Activated CD8-positive, alpha-beta memory T cell treated with anti-CD3 and anti-CD28 coated beads, Interleukin-2, amount 10 ng/mL, durations not matched to agents 7 days and 5 days (primary cell): ENCODE results near the gene ZMIZ1. TPM values are rescaled to one million over a fixed set of nuclear protein-coding genes. Genes with fewer than 3 reads are reported as not detected.

Experiments used
- ATAC-seq: fragments of 150-1000 bp; cut with Tn5 transposase; one replicate; pipeline ENCODE4 v1.10.0; 2021; ENCODE audit warnings: moderate library complexity
- CTCF ChIA-PET: fragments of 350-600 bp; sonication (Branson Sonifier 250); formaldehyde crosslinking; loops from one replicate; lab custom pipeline; 2021; ENCODE audit warnings: antibody characterized with exemption; lab: Charles Lee
- DNase-seq: peaks from one replicate; pipeline ENCODE4 v3.0.0-alpha.2; 2020
- H3K27ac Mint-ChIP-seq: one replicate; pipeline ENCODE4 v1.8.0; 2021; ENCODE audit warnings: mild to moderate bottlenecking, mixed read lengths
- H3K27me3 Mint-ChIP-seq: one replicate; pipeline ENCODE4 v1.8.0; 2021; ENCODE audit warnings: mixed read lengths
- H3K36me3 Mint-ChIP-seq: one replicate; pipeline ENCODE4 v1.8.0; 2021; ENCODE audit warnings: mild to moderate bottlenecking, mixed read lengths
- H3K4me1 Mint-ChIP-seq: one replicate; pipeline ENCODE4 v1.8.0; 2021; ENCODE audit warnings: mixed read lengths
- H3K4me3 Mint-ChIP-seq: one replicate; pipeline ENCODE4 v1.8.0; 2021; ENCODE audit warnings: mild to moderate bottlenecking, moderate library complexity, mixed read lengths
- H3K9me3 Mint-ChIP-seq: one replicate; pipeline ENCODE4 v1.8.0; 2022; ENCODE audit warnings: low read depth, mixed read lengths
- total RNA-seq, 2 experiments: library from RNA; stranded (reverse); gene quantifications; one replicate each; pipeline ENCODE4 v1.2.3, GENCODE V29; 2021

ZMIZ1 gene
- total RNA-seq, 2 experiments from 2014 or later = 52.7 to 71.5 TPM

- CTCF ChIA-PET = interaction anchor here (1.3 kb wide), 1 partner anchor 152 kb away, joined by 3 read pairs; no protein-coding TSS in a partner anchor
- no peak for DNase-seq
- no peaks in the 10 kb centered on the region for H3K9me3 Mint-ChIP-seq
- ATAC-seq = no peak
- no peaks in the 10 kb centered on the region for H3K36me3 Mint-ChIP-seq
- no peak overlapping the region for H3K4me3 Mint-ChIP-seq
- H3K27ac Mint-ChIP-seq = no peak overlapping the region
- no peaks in the 10 kb centered on the region for H3K27me3 Mint-ChIP-seq
- no peaks in the 10 kb centered on the region for H3K4me1 Mint-ChIP-seq
Measured at GRCh38 chr10:79127151-79127961, 58.6 kb downstream of the ZMIZ1 start.

- CTCF ChIA-PET = interaction anchor here (1.3 kb wide), 1 partner anchor 153 kb away, joined by 3 read pairs; no protein-coding TSS in a partner anchor
- DNase-seq = no peak
- Mint-ChIP-seq H3K36me3 (no peaks in the 10 kb centered on the region), H3K4me3 (no peak overlapping the region), H3K27ac (no peak overlapping the region), H3K9me3 (no peaks in the 10 kb centered on the region), H3K27me3 (no peaks in the 10 kb centered on the region), H3K4me1 (no peaks in the 10 kb centered on the region)
- ATAC-seq = no peak
Measured at GRCh38 chr10:79128241-79128922, 59.6 kb downstream of the ZMIZ1 start.

DNA sequence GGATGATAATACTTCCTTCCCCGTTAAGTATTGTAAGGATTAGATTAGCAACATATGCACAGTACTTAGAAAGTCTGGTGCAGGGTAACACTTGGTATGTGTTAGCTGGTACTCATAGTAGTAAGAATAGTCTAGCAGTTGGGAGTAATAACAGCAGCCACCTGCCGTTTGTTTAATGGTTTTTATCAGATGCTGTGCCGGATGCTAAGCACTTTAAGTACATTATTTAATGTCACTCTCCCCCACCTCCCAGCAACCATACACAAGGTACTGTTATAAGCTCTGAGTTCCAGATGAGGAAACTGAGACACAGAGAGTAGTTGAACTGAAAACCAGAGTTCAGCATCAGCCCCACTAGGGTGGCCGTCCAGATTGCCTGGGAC lies 60.1 kb downstream of the ZMIZ1 start:
- CTCF ChIA-PET = no interaction called here
- H3K4me3 Mint-ChIP-seq = no peak overlapping the region
- no peaks in the 10 kb centered on the region for H3K9me3 Mint-ChIP-seq

GRCh38 chr10:79129361-79129997 lies 60.7 kb downstream of the ZMIZ1 start:
- H3K4me1 Mint-ChIP-seq = no peaks in the 10 kb centered on the region
- ATAC-seq (no peak), DNase-seq (no peak)
- H3K36me3 Mint-ChIP-seq = no peaks in the 10 kb centered on the region
- H3K27me3 Mint-ChIP-seq = no peaks in the 10 kb centered on the region
- CTCF ChIA-PET = interaction anchor here (1.4 to 1.5 kb wide), 2 partner anchors 14 to 66 kb away, joined by 3 to 4 read pairs; no protein-coding TSS in a partner anchor
- H3K27ac Mint-ChIP-seq = no peak overlapping the region
- no peaks in the 10 kb centered on the region for H3K9me3 Mint-ChIP-seq
- no peak overlapping the region for H3K4me3 Mint-ChIP-seq

More for the DNA sequence above, 60.1 kb downstream of the ZMIZ1 start:
- Mint-ChIP-seq H3K4me1 (no peaks in the 10 kb centered on the region), H3K27me3 (no peaks in the 10 kb centered on the region), H3K27ac (no peak overlapping the region), H3K36me3 (no peaks in the 10 kb centered on the region)
- no peak for DNase-seq
- no peak for ATAC-seq

GRCh38 chr10:79130255-79130654 lies 61.5 kb downstream of the ZMIZ1 start:
- CTCF ChIA-PET = interaction anchor here (1.4 to 1.5 kb wide), 2 partner anchors 15 to 65 kb away, joined by 3 to 4 read pairs; no protein-coding TSS in a partner anchor
- no peak overlapping the region for H3K27ac Mint-ChIP-seq
- ATAC-seq (no peak), DNase-seq (no peak)
- no peaks in the 10 kb centered on the region for H3K4me1 Mint-ChIP-seq
- no peaks in the 10 kb centered on the region for H3K9me3 Mint-ChIP-seq
- no peaks in the 10 kb centered on the region for H3K36me3 Mint-ChIP-seq
- H3K27me3 Mint-ChIP-seq = no peaks in the 10 kb centered on the region
- no peak overlapping the region for H3K4me3 Mint-ChIP-seq

DNA sequence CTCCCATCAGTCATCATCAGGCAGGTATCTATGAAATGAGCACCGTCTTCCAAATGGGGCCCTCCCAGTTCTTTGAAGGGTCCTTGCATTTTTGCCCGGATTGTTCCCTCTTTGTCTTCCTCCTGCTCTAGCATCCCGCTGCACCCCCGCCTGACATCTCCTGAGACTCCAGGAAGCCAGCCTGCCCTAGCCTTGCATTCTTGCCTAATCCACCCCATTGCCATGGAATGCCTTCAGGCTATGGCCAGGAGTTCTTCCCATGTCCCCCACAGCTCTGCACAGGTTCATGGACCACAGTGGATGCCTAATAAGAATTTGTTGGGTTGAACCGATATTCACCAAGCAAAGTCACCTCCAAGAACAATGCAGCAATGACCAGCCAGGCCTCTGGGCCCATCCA lies 62.1 kb downstream of the ZMIZ1 start:
- Mint-ChIP-seq H3K36me3 (no peaks in the 10 kb centered on the region), H3K4me1 (peaks cover 2% of the 10 kb centered on the region), H3K4me3 (no peak overlapping the region), H3K27ac (no peak overlapping the region), H3K9me3 (no peaks in the 10 kb centered on the region), H3K27me3 (no peaks in the 10 kb centered on the region)
- CTCF ChIA-PET = interaction anchor here (1.4 to 1.5 kb wide), 2 partner anchors 16 to 64 kb away, joined by 3 to 4 read pairs; no protein-coding TSS in a partner anchor
- DNase-seq (no peak), ATAC-seq (no peak)

- no peak for DNase-seq
- H3K9me3 Mint-ChIP-seq = no peaks in the 10 kb centered on the region
- ATAC-seq = no peak
- H3K36me3 Mint-ChIP-seq = no peaks in the 10 kb centered on the region
- H3K27ac Mint-ChIP-seq = no peak overlapping the region
- H3K4me3 Mint-ChIP-seq = no peak overlapping the region
- H3K4me1 Mint-ChIP-seq = peaks cover 14% of the 10 kb centered on the region
- CTCF ChIA-PET = interaction anchor here (0.8 to 1.9 kb wide), 3 partner anchors 7 to 157 kb away, joined by 3 to 5 read pairs (median 4); no protein-coding TSS in a partner anchor
- H3K27me3 Mint-ChIP-seq = no peaks in the 10 kb centered on the region
Measured at GRCh38 chr10:79131836-79132631, 63.3 kb downstream of the ZMIZ1 start.

DNA sequence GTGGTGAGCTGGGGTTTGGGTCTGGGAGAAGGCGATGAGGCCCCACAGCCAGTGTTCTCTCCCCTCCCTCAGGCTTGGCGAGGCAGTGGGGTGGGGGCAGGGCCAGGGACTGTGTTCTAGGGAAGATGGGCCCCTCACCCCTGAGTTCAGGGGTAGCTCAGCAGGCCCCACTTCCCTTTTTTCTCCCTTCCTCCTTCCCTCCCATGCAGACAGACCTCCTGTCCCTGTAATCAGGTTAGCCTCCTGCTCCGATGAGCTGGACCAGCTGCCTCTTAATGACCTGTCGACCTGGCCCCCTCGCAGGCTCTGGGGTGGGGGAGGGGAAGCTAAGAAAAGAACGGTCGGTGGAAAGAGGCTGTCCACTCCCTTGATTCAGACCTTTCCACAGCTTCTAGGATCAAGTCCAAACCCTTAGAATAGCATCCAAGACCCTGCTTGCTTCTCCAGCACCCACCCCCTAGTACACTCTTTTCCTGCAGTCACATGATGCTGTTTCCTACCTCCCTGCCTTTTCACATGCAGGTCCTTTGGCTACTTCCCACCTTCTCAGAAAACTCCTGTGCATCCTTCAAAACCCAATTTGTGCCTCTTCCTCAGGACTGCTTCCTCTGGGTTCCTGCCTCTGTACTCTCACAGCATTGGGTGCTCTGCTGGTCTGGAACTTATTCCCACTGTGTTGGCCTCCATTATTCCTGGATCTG lies 64.1 kb downstream of the ZMIZ1 start:
- peaks cover 21% of the 10 kb centered on the region for H3K4me1 Mint-ChIP-seq
- no peak for DNase-seq
- CTCF ChIA-PET = interaction anchor here (0.8 to 1.9 kb wide), 4 partner anchors 8 to 158 kb away, joined by 3 to 5 read pairs (median 4); no protein-coding TSS in a partner anchor

DNA sequence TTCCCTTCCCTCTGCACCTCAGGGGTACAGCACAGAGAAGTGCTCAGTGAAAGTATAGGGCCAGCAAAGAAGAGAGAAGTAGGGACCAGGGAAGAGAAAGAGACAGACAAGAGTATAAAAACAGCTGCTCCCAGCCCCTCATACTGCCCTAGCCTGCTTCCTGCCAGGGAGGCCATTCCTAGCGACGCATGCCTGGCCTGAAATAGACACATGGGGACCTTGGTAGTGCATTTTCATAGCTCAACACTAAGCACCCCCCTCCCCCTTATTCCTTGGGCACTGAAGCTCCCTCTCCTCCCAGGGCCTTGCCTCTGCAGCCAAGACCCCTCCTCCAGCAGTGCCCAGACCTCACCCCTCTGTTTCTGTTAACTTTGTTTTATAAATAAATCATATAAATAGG lies 64.7 kb downstream of the ZMIZ1 start:
- peaks cover 27% of the 10 kb centered on the region for H3K4me1 Mint-ChIP-seq
- H3K4me3 Mint-ChIP-seq = no peak overlapping the region
- CTCF ChIA-PET = interaction anchor here (1.1 to 1.9 kb wide), 2 partner anchors 9 kb away, joined by 3 to 5 read pairs; no protein-coding TSS in a partner anchor
- ATAC-seq = no peak
- H3K9me3 Mint-ChIP-seq = no peaks in the 10 kb centered on the region
- no peaks in the 10 kb centered on the region for H3K27me3 Mint-ChIP-seq
- no peak overlapping the region for H3K27ac Mint-ChIP-seq
- DNase-seq = no peak
- H3K36me3 Mint-ChIP-seq = no peaks in the 10 kb centered on the region

More for the DNA sequence above, 64.1 kb downstream of the ZMIZ1 start:
- no peaks in the 10 kb centered on the region for H3K36me3 Mint-ChIP-seq
- no peaks in the 10 kb centered on the region for H3K9me3 Mint-ChIP-seq
- no peaks in the 10 kb centered on the region for H3K27me3 Mint-ChIP-seq
- no peak for ATAC-seq
- H3K27ac Mint-ChIP-seq = no peak overlapping the region
- no peak overlapping the region for H3K4me3 Mint-ChIP-seq

GRCh38 chr10:79135790-79136189 lies 67.0 kb downstream of the ZMIZ1 start:
- DNase-seq = no peak
- no peak for ATAC-seq
- H3K4me3 Mint-ChIP-seq = no peak overlapping the region
- H3K9me3 Mint-ChIP-seq = no peaks in the 10 kb centered on the region
- H3K4me1 Mint-ChIP-seq = peaks cover 37% of the 10 kb centered on the region
- peak overlapping the region; percentile 88 for H3K27ac Mint-ChIP-seq
- CTCF ChIA-PET = no interaction called here
- no peaks in the 10 kb centered on the region for H3K27me3 Mint-ChIP-seq
- H3K36me3 Mint-ChIP-seq = no peaks in the 10 kb centered on the region

DNA sequence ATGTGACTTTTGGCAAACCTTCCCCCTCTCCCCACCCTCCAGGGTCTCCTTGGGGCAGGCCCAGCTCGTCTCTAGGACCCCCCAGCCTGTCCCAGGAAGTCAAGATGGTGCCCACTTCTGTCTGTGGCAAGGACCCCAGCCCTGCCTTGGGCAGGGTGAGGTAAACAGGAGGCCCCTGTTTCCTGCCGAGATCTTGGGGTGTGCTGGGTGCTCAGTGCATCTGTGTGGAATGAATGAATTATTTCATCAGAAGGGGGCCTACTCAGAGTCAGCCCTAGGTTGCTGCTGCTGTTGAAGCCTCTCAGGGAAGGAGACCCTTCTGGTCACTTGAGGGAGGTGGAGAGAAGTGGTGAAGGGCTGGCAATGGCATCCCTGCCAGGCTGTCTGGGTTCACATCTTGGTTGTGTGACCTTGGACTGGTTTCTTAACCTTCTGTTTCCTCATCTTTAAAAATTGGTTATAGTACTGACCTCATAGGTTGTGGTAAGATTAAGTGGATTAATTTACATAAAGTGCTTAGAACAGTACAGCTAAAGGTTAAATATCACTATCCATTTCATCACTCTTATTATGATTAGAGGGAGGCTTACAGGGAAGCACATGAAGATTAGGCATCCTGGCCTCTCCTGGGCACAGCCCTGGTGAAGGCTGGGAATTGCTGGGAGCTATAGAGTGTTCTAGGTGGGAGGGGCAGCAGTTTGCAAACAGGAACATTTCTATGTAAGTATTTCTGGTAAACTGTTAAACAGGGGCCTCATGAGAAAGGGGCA lies 67.7 kb downstream of the ZMIZ1 start:
- H3K27ac Mint-ChIP-seq = peak overlapping the region; percentile 88

More for the DNA sequence above, 67.7 kb downstream of the ZMIZ1 start:
- ATAC-seq (peak; percentile 38), DNase-seq (peak; percentile 49)
- Mint-ChIP-seq H3K27me3 (no peaks in the 10 kb centered on the region), H3K36me3 (no peaks in the 10 kb centered on the region), H3K9me3 (no peaks in the 10 kb centered on the region), H3K4me3 (peak overlapping the region; percentile 56), H3K4me1 (peaks cover 37% of the 10 kb centered on the region)
- CTCF ChIA-PET = interaction anchor here (1.0 to 1.5 kb wide), 3 partner anchors 59 to 162 kb away, joined by 3 to 9 read pairs (median 4); no protein-coding TSS in a partner anchor
